GM23338 (cell line): ENCODE results near the gene GCNT2. TPM values are rescaled to one million over a fixed set of nuclear protein-coding genes. Genes with fewer than 3 reads are reported as not detected.

Source experiments
- ATAC-seq: fragments of 200-7000 bp; cut with Tn5 transposase; 3 replicates; pipeline ENCODE4 v1.9.1; 2020
- DNase-seq: peaks from one replicate; pipeline ENCODE4 v3.0.0-alpha.2; 2015; ENCODE audit warnings: low spot score
- H2AFZ ChIP-seq: fragments of 200-600 bp; sonication (generic); 2 replicates; pipeline ENCODE4 v1.8.0; 2016; ENCODE audit warnings: antibody characterized with exemption, mild to moderate bottlenecking, moderate library complexity
- H3F3A ChIP-seq: fragments of 200-600 bp; sonication (generic); replicated peaks from 2 replicates; pipeline ENCODE4 v1.8.0; 2017; ENCODE audit warnings: antibody characterized with exemption, mixed run types, low read depth
- H3K27ac ChIP-seq: fragments of 200-600 bp; sonication (generic); 2 replicates; pipeline ENCODE4 v1.6.1; 2016; ENCODE audit warnings: low read depth
- H3K27me3 ChIP-seq: fragments of 200-600 bp; sonication (generic); 2 replicates; pipeline ENCODE4 v1.8.0; 2016; ENCODE audit warnings: mild to moderate bottlenecking, mixed run types, moderate library complexity; ENCODE audit not compliant: insufficient read depth
- H3K36me3 ChIP-seq: fragments of 200-600 bp; sonication (generic); 2 replicates; pipeline ENCODE4 v1.8.0; 2016; ENCODE audit warnings: mild to moderate bottlenecking; ENCODE audit not compliant: insufficient read depth
- H3K4me1 ChIP-seq: fragments of 200-600 bp; sonication (generic); 2 replicates; pipeline ENCODE4 v1.8.0; 2016; ENCODE audit warnings: mild to moderate bottlenecking, moderate library complexity; ENCODE audit not compliant: insufficient read depth
- H3K4me2 ChIP-seq: fragments of 200-600 bp; sonication (generic); 2 replicates; pipeline ENCODE4 v1.7.1; 2017; ENCODE audit warnings: mixed run types
- H3K4me3 ChIP-seq: fragments of 200-600 bp; sonication (generic); 2 replicates; pipeline ENCODE4 v1.6.1; 2016; ENCODE audit warnings: mixed run types
- H3K79me2 ChIP-seq: fragments of 200-600 bp; sonication (generic); replicated peaks from 2 replicates; pipeline ENCODE4 v1.8.0; 2017; ENCODE audit warnings: mild to moderate bottlenecking; ENCODE audit not compliant: insufficient read depth
- H3K9me2 ChIP-seq: fragments of 200-600 bp; sonication (generic); 2 replicates; pipeline ENCODE4 v1.8.0; 2017; ENCODE audit not compliant: insufficient read depth
- H4K20me1 ChIP-seq: fragments of 200-600 bp; sonication (generic); replicated peaks from 2 replicates; pipeline ENCODE4 v1.8.0; 2017; ENCODE audit warnings: mild to moderate bottlenecking; ENCODE audit not compliant: insufficient read depth
- H3K27ac Mint-ChIP-seq: 2 replicates; pipeline ENCODE4 v1.8.0; 2020; ENCODE audit warnings: inconsistent platforms, mild to moderate bottlenecking, moderate library complexity, mixed read lengths
- H3K27me3 Mint-ChIP-seq: 3 replicates; pipeline ENCODE4 v1.8.0; 2022; ENCODE audit warnings: low read depth, mild to moderate bottlenecking, moderate library complexity, mixed read lengths, inconsistent platforms; ENCODE audit not compliant: insufficient read depth, poor library complexity
- H3K36me3 Mint-ChIP-seq: 3 replicates; pipeline ENCODE4 v1.8.0; 2021; ENCODE audit warnings: low read depth, mild to moderate bottlenecking, inconsistent platforms, moderate library complexity, mixed read lengths
- H3K4me1 Mint-ChIP-seq: 3 replicates; pipeline ENCODE4 v1.8.0; 2020; ENCODE audit warnings: mild to moderate bottlenecking, inconsistent platforms, mixed read lengths
- H3K4me3 Mint-ChIP-seq: 3 replicates; pipeline ENCODE4 v1.8.0; 2021; ENCODE audit warnings: moderate library complexity, mild to moderate bottlenecking, inconsistent platforms, mixed read lengths
- H3K9me3 Mint-ChIP-seq: 3 replicates; pipeline ENCODE4 v1.8.0; 2020; ENCODE audit warnings: moderate library complexity, mild to moderate bottlenecking, inconsistent platforms, mixed read lengths
- CREB1 ChIP-seq: fragments of 250-450 bp; sonication (Bioruptor Pico); IDR thresholded peaks from 2 replicates; pipeline ENCODE4 v1.5.0; 2020; ENCODE audit warnings: low read depth, mild to moderate bottlenecking, moderate library complexity
- ETS1 ChIP-seq: IDR thresholded peaks from 2 replicates; pipeline ENCODE4 v1.6.1; 2016; ENCODE audit warnings: antibody characterized with exemption
- EZH2 ChIP-seq: fragments of 200-600 bp; sonication (generic); IDR thresholded peaks from one replicate; pipeline ENCODE4 v1.8.0; 2017; ENCODE audit warnings: antibody characterized with exemption, mild to moderate bottlenecking, low read depth; ENCODE audit not compliant: unreplicated experiment
- EZH2phosphoT487 ChIP-seq: fragments of 200-600 bp; sonication (generic); IDR thresholded peaks from one replicate; pipeline ENCODE4 v1.8.1; 2018; ENCODE audit warnings: antibody characterized with exemption; ENCODE audit not compliant: unreplicated experiment
- JUNB ChIP-seq: IDR thresholded peaks from one replicate; pipeline ENCODE4 v1.6.1; 2016; ENCODE audit warnings: antibody characterized with exemption; ENCODE audit not compliant: unreplicated experiment
- NANOG ChIP-seq: IDR thresholded peaks from 2 replicates; pipeline ENCODE4 v1.6.1; 2016; ENCODE audit warnings: antibody characterized with exemption, borderline replicate concordance
- POLR2AphosphoS5 ChIP-seq: IDR thresholded peaks from 2 replicates; pipeline ENCODE4 v1.6.1; 2016; ENCODE audit warnings: antibody characterized with exemption, low read depth
- REST ChIP-seq: IDR thresholded peaks from one replicate; pipeline ENCODE4 v1.6.1; 2018; ENCODE audit warnings: antibody characterized with exemption; ENCODE audit not compliant: unreplicated experiment
- STAT1 ChIP-seq: IDR thresholded peaks from one replicate; pipeline ENCODE4 v1.6.1; 2016; ENCODE audit warnings: antibody characterized with exemption; ENCODE audit not compliant: unreplicated experiment
- ZNF114 ChIP-seq: fragments of 250-450 bp; sonication (Bioruptor Pico); IDR thresholded peaks from 2 replicates; pipeline ENCODE4 v1.5.0; 2020; ENCODE audit warnings: mild to moderate bottlenecking, moderate library complexity
- ZNF331 ChIP-seq: fragments of 250-450 bp; sonication (Bioruptor Pico); IDR thresholded peaks from 2 replicates; pipeline ENCODE4 v1.5.0; 2020; ENCODE audit warnings: low read depth, mild to moderate bottlenecking, moderate library complexity
- polyA plus RNA-seq: library from polyadenylated mRNA; unstranded; fragments of >200 nt; fragmentation: Nextera tagmentation; extraction: Ambion mirVana; gene quantifications from 2 replicates; pipeline ENCODE4 v1.2.1, GENCODE V29; 2016
- total RNA-seq: library from RNA; depleted of rRNA; stranded (reverse); fragments of >200 nt; shearing (Covaris generic); gene quantifications from 2 replicates; pipeline ENCODE4 v1.2.3, GENCODE V29; 2014
- TF ChIP-seq, protein P1 (sequence below), 2 experiments: fragments of 200-600 bp in 1 of 2; sonication (generic) in 1 of 2; conservative IDR thresholded peaks; 2 replicates each; pipeline versions ENCODE4 v1.5.1 to v1.6.1; 2016 to 2017; ENCODE audit warnings: antibody characterized with exemption in 2 of 2, low read depth in 2 of 2, mild to moderate bottlenecking in 2 of 2, moderate library complexity in 1 of 2

Gene GCNT2
- total and polyA plus RNA-seq, 2 experiments from 2014 or later, result 28.3 to 137 TPM

- TF ChIP-seq JUNB, result no peak
- TF ChIP-seq EZH2, result no peak
- no peak for TF ChIP-seq POLR2AphosphoS5
- no peak for TF ChIP-seq CREB1 (CRISPR knock-in tag)
- TF ChIP-seq REST, result no peak
- no peak for TF ChIP-seq STAT1
- TF ChIP-seq ETS1, result no peak
- TF ChIP-seq, protein P1, sequence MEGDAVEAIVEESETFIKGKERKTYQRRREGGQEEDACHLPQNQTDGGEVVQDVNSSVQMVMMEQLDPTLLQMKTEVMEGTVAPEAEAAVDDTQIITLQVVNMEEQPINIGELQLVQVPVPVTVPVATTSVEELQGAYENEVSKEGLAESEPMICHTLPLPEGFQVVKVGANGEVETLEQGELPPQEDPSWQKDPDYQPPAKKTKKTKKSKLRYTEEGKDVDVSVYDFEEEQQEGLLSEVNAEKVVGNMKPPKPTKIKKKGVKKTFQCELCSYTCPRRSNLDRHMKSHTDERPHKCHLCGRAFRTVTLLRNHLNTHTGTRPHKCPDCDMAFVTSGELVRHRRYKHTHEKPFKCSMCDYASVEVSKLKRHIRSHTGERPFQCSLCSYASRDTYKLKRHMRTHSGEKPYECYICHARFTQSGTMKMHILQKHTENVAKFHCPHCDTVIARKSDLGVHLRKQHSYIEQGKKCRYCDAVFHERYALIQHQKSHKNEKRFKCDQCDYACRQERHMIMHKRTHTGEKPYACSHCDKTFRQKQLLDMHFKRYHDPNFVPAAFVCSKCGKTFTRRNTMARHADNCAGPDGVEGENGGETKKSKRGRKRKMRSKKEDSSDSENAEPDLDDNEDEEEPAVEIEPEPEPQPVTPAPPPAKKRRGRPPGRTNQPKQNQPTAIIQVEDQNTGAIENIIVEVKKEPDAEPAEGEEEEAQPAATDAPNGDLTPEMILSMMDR (conservative IDR thresholded peaks at IDR 0.05; ENCODE audit: low read depth in 2 of 2), result no peak
- no peak for TF ChIP-seq ZNF114 (CRISPR knock-in tag)
- TF ChIP-seq EZH2phosphoT487, result no peak
- no peak for TF ChIP-seq ZNF331
Observed at GRCh38 chr6:10617008-10617696, 96.0 kb downstream of the GCNT2 start (continued).

- Histone ChIP-seq H3K36me3 (peaks cover 29% of the 10 kb centered on the region), H4K20me1 (peaks cover 57% of the 10 kb centered on the region), H2AFZ (no peak overlapping the region), H3K27ac (no peak overlapping the region), H3F3A (0 out of 2 replicates have a peak, but pooled peaks cover 11% of the 10 kb centered on the region), H3K4me2 (no peak overlapping the region), H3K4me1 (0 out of 2 replicates have a peak, but pooled peaks cover 4% of the 10 kb centered on the region), H3K9me2 (no peaks in the 10 kb centered on the region), H3K79me2 (peaks cover 97% of the 10 kb centered on the region), H3K4me3 (no peak overlapping the region), H3K27me3 (no peaks in the 10 kb centered on the region)
- peaks cover 76% of the 10 kb centered on the region for H3K36me3 Mint-ChIP-seq
- H3K4me3 Mint-ChIP-seq, result no peak overlapping the region
- H3K27ac Mint-ChIP-seq, result no peak overlapping the region
- ATAC-seq (no peak), DNase-seq (no peak)
- H3K9me3 Mint-ChIP-seq, result peaks cover 2% of the 10 kb centered on the region; the same call in 1 of the 3 replicates
- H3K27me3 Mint-ChIP-seq, result peaks cover 2% of the 10 kb centered on the region
- H3K4me1 Mint-ChIP-seq, result peaks cover 16% of the 10 kb centered on the region
- TF ChIP-seq, protein P1 (conservative IDR thresholded peaks at IDR 0.05; ENCODE audit: low read depth in 2 of 2), result no peak
- TF ChIP-seq POLR2AphosphoS5, result no peak
- TF ChIP-seq NANOG, result no peak
- no peak for TF ChIP-seq ZNF114 (CRISPR knock-in tag)
Observed at GRCh38 chr6:10618409-10618808, 97.3 kb downstream of the GCNT2 start.
